Neural cell (in vitro differentiated cells): ENCODE measurements around the gene OVAAL.

Source experiments
- CTCF ChIP-seq: fragments of 450-650 bp; IDR thresholded peaks from 2 replicates; pipeline ENCODE4 v1.5.1; 2014; ENCODE audit warnings: antibody characterized with exemption, mild to moderate bottlenecking, moderate library complexity; ENCODE audit not compliant: poor library complexity, severe bottlenecking
- EZH2 ChIP-seq: fragments of 200-600, 300-800 bp; shearing (Covaris generic), sonication (generic); IDR thresholded peaks from 2 replicates; pipeline ENCODE4 v1.6.1; 2014; ENCODE audit warnings: antibody characterized with exemption, low read length, borderline replicate concordance, mild to moderate bottlenecking; ENCODE audit not compliant: insufficient read depth, poor library complexity, severe bottlenecking

- no peak for TF ChIP-seq EZH2
- TF ChIP-seq CTCF: no peak
Observed at GRCh38 chr1:180595966-180596365, 37.2 kb downstream of the OVAAL start.
